Astrocyte of the spinal cord (primary cell): Measurements from ENCODE around the gene CDIPT.

Source experiments
- DNase-seq: peaks from one replicate; pipeline ENCODE4 v3.0.0; 2011; ENCODE audit warnings: low read depth, low spot score
- H3K4me3 ChIP-seq: 2 replicates; pipeline ENCODE4 v1.5.1; 2011; ENCODE audit warnings: low read depth, mild to moderate bottlenecking, low read length, moderate library complexity
- CTCF ChIP-seq: IDR thresholded peaks from 2 replicates; pipeline ENCODE4 v1.5.1; 2012; ENCODE audit warnings: low read depth, mild to moderate bottlenecking, low read length, inconsistent platforms
- in situ Hi-C: cut with HindIII; loops from 2 replicates; pipeline ENCODE4 v1.10.0; 2017; ENCODE audit warnings: low sequenced_read_pairs

CDIPT gene

GRCh38 chr16:29824589-29825144, 38.4 kb downstream of the CDIPT start:
- DNase-seq: peak; percentile 77
- no peak for TF ChIP-seq CTCF
- in situ Hi-C loops: no loop called here
- H3K4me3 ChIP-seq: no peak overlapping the region

GRCh38 chr16:29821643-29822115, 41.3 kb downstream of the CDIPT start:
- peak overlapping the region; percentile 65 for H3K4me3 ChIP-seq
- DNase-seq: peak; percentile 86
- in situ Hi-C loops: no loop called here
- TF ChIP-seq CTCF: no peak

GRCh38 chr16:29820730-29821642, 42.0 kb downstream of the CDIPT start:
- in situ Hi-C loops: no loop called here
- TF ChIP-seq CTCF: no peak
- peak overlapping the region; percentile 65 for H3K4me3 ChIP-seq
- DNase-seq: no peak

GRCh38 chr16:29820271-29820701, 42.7 kb downstream of the CDIPT start, which contains the start of gene MVP:
MVP (plus strand) TSS chr16:29820462; CDS start chr16:29830550, 10,088 bp downstream.
- TF ChIP-seq CTCF: no peak
- peak within 1 kb of the TSS; percentile 65 for H3K4me3 ChIP-seq
- in situ Hi-C loops: no loop called here
- peak; percentile 66 for DNase-seq

GRCh38 chr16:29819506-29819905, 43.5 kb downstream of the CDIPT start:
- peak; percentile 35 for TF ChIP-seq CTCF
- DNase-seq: no peak
- in situ Hi-C loops: no loop called here
- peak overlapping the region; percentile 65 for H3K4me3 ChIP-seq

GRCh38 chr16:29818082-29818481, 44.9 kb downstream of the CDIPT start:
- no peak for DNase-seq
- no peak for TF ChIP-seq CTCF
- no peak overlapping the region for H3K4me3 ChIP-seq
- in situ Hi-C loops: no loop called here
